ENCODE results near the gene TAF1C. TPM values are rescaled to one million over a fixed set of nuclear protein-coding genes. Genes with fewer than 3 reads are reported as not detected.

Gene TAF1C
- total RNA-seq = 10 to 100 TPM; 29.4 to 64.2 (median 56.3) TPM

- H3K27me3 ChIP-seq = no peaks in the 10 kb centered on the region
- peak; percentile 92 to 93 for DNase-seq
- intact Hi-C loops (cut with DNase I) = loop anchor here (5.0 to 10.0 kb wide), 2 partner anchors 40 to 222 kb away; partner anchors contain the start of genes DNAAF1, HSDL1 and NECAB2
- peaks cover 7 to 13% of the 10 kb centered on the region in 2 donors for H3K36me3 ChIP-seq
- peaks cover 8 to 9% of the 10 kb centered on the region in 2 donors for H3K4me1 ChIP-seq
- H3K4me3 ChIP-seq (replicated peaks in 1 of 3) = peak within 1 kb of the TSS; percentile 71 to 93 (median 73)
- no peaks in the 10 kb centered on the region for H3K9me3 ChIP-seq
- peak in 5 of 6 experiments; percentile 90 to 99 (median 97) for TF ChIP-seq CTCF (IDR thresholded peaks at IDR 0.05)
- TF ChIP-seq POLR2A (IDR thresholded peaks at IDR 0.05) = peak in 1 of 2 donors; percentile 41
- H3K27ac ChIP-seq = peak within 1 kb of the TSS in 2 of 3 donors; percentile 33 to 42
- WGBS, 2 donors = 4 to 10% methylated on average over 12 to 30 of the region's 55 CpGs
These were observed at the start of gene TAF1C for GRCh38 chr16:84186685-84187437. TAF1C (minus strand) TSS chr16:84187057; CDS start chr16:84184988, 2,069 bp downstream.

GRCh38 chr16:84234321-84235241 lies 47.7 kb upstream of the TAF1C start:
- Histone ChIP-seq H3K36me3 (no peaks in the 10 kb centered on the region), H3K27ac (no peak overlapping the region), H3K4me3 (replicated peaks in 1 of 3) (no peak overlapping the region), H3K9me3 (no peaks in the 10 kb centered on the region), H3K27me3 (no peaks in the 10 kb centered on the region), H3K4me1 (peaks cover 11 to 19% of the 10 kb centered on the region in 2 donors)
- intact Hi-C loops (cut with DNase I) = no loop called here
- TF ChIP-seq CTCF (IDR thresholded peaks at IDR 0.05) = no peak
- no peak for TF ChIP-seq POLR2A (IDR thresholded peaks at IDR 0.05)
- DNase-seq = no peak
- 74 to 79% methylated on average over 21 of the region's 21 CpGs for WGBS, 2 donors

GRCh38 chr16:84233748-84234147 lies 46.9 kb upstream of the TAF1C start:
- Histone ChIP-seq H3K4me1 (peaks cover 4 to 10% of the 10 kb centered on the region in 2 donors), H3K36me3 (no peaks in the 10 kb centered on the region), H3K27ac (no peak overlapping the region), H3K9me3 (no peaks in the 10 kb centered on the region), H3K4me3 (replicated peaks in 1 of 3) (no peak overlapping the region), H3K27me3 (no peaks in the 10 kb centered on the region)
- no peak for TF ChIP-seq POLR2A (IDR thresholded peaks at IDR 0.05)
- no peak for TF ChIP-seq CTCF (IDR thresholded peaks at IDR 0.05)
- WGBS, 2 donors = 88 to 93% methylated on average over 9 of the region's 9 CpGs
- no peak for DNase-seq
- intact Hi-C loops (cut with DNase I) = no loop called here

- no peak for DNase-seq
- WGBS, 2 donors = 94 to 95% methylated on average over 4 to 5 of the region's 5 CpGs
- no peaks in the 10 kb centered on the region for H3K9me3 ChIP-seq
- no peaks in the 10 kb centered on the region for H3K36me3 ChIP-seq
- no peak overlapping the region for H3K4me3 ChIP-seq (replicated peaks in 1 of 3)
- no peak for TF ChIP-seq POLR2A (IDR thresholded peaks at IDR 0.05)
- H3K4me1 ChIP-seq = peaks cover 8 to 10% of the 10 kb centered on the region in 2 donors
- H3K27ac ChIP-seq = no peak overlapping the region
- no peaks in the 10 kb centered on the region for H3K27me3 ChIP-seq
- intact Hi-C loops (cut with DNase I) = no loop called here
These were observed 46.1 kb upstream of the TAF1C start for GRCh38 chr16:84232969-84233368.

GRCh38 chr16:84232060-84232459 lies 45.2 kb upstream of the TAF1C start:
- peaks cover 12 to 16% of the 10 kb centered on the region in 2 donors for H3K4me1 ChIP-seq
- 95% methylated on average over 5 of the region's 5 CpGs for WGBS, 2 donors
- no peak overlapping the region for H3K4me3 ChIP-seq (replicated peaks in 1 of 3)
- no peaks in the 10 kb centered on the region for H3K9me3 ChIP-seq
- DNase-seq = no peak
- H3K36me3 ChIP-seq = no peaks in the 10 kb centered on the region
- H3K27me3 ChIP-seq = no peaks in the 10 kb centered on the region
- TF ChIP-seq POLR2A (IDR thresholded peaks at IDR 0.05) = no peak
- TF ChIP-seq CTCF (IDR thresholded peaks at IDR 0.05) = no peak
- intact Hi-C loops (cut with DNase I) = no loop called here
- no peak overlapping the region for H3K27ac ChIP-seq

Data from thyroid gland (tissue), 4 donors.